ENCODE measurements around the gene NATD1. TPM values are rescaled to one million over a fixed set of nuclear protein-coding genes. Genes with fewer than 3 reads are reported as not detected.
"Not testable (repeated sequence)": the region's sequence is repeated elsewhere in the genome, so short reads cannot be mapped to it uniquely, and the experiment has no call there.

Gene NATD1
- total RNA-seq, 1 experiment from 2014 or later = 0.72 TPM

GRCh38 chr17:21194226-21194625 lies 59.0 kb downstream of the NATD1 start:
- peak; percentile 42 for DNase-seq (ENCODE audit: low read depth)

GRCh38 chr17:21193031-21193430 lies 60.2 kb downstream of the NATD1 start:
- DNase-seq (ENCODE audit: low read depth) = no peak

GRCh38 chr17:21192414-21192813 lies 60.8 kb downstream of the NATD1 start:
- not testable (repeated sequence) for DNase-seq (ENCODE audit: low read depth)

GRCh38 chr17:21191698-21192097 lies 61.5 kb downstream of the NATD1 start:
- DNase-seq (ENCODE audit: low read depth) = no peak

- DNase-seq (ENCODE audit: low read depth) = no peak
These were observed 63.1 kb downstream of the NATD1 start for GRCh38 chr17:21190078-21190477.

- DNase-seq (ENCODE audit: low read depth) = no peak
These were observed 63.8 kb downstream of the NATD1 start for GRCh38 chr17:21189361-21189760.

Other genes with a start within 250 kb of the NATD1 start
- gene USP22, start 210.4 kb downstream of the NATD1 start, total RNA-seq (2014; rRNA removed; shearing (Covaris generic)) = 133 and 152 TPM in 2 replicates
- gene DHRS7B, start 126.4 kb downstream of the NATD1 start, total RNA-seq (2014; rRNA removed; shearing (Covaris generic)) = 15.9 and 16.3 TPM in 2 replicates
- gene TMEM11, start 39.2 kb downstream of the NATD1 start, total RNA-seq (2014; rRNA removed; shearing (Covaris generic)) = 22.9 and 26.1 TPM in 2 replicates
- gene MAP2K3, start 31.3 kb upstream of the NATD1 start, total RNA-seq (2014; rRNA removed; shearing (Covaris generic)) = 7.1 and 13.0 TPM in 2 replicates
- gene KCNJ12, start 122.9 kb upstream of the NATD1 start, total RNA-seq (2014; rRNA removed; shearing (Covaris generic)) = 0.10 TPM in 1 of 2 replicates, not detected in the other